Activated naive CD4-positive, alpha-beta T cell treated with anti-CD3 and anti-CD28 coated beads for 36 hours (primary cell): ENCODE results near the gene TMEM267. TPM values are rescaled to one million over a fixed set of nuclear protein-coding genes. Genes with fewer than 3 reads are reported as not detected.
A peak's percentile ranks its signal among the peaks of the same experiment; 100 is the strongest.

Experiments
- CTCF ChIA-PET: fragments of 350-600 bp; sonication (Branson Sonifier 250); formaldehyde crosslinking; loops from one replicate; lab custom pipeline; 2021; ENCODE audit warnings: antibody characterized with exemption; lab: Charles Lee
- DNase-seq: peaks from one replicate; pipeline ENCODE4 v3.0.0-alpha.2; 2020
- H3K27ac Mint-ChIP-seq: one replicate; pipeline ENCODE4 v1.8.0; 2021; ENCODE audit warnings: mild to moderate bottlenecking, mixed read lengths
- H3K27me3 Mint-ChIP-seq: one replicate; pipeline ENCODE4 v1.8.0; 2021; ENCODE audit warnings: low read depth, mixed read lengths
- H3K36me3 Mint-ChIP-seq: one replicate; pipeline ENCODE4 v1.8.0; 2021; ENCODE audit warnings: low read depth, mixed read lengths
- H3K4me1 Mint-ChIP-seq: one replicate; pipeline ENCODE4 v1.8.0; 2021; ENCODE audit warnings: low read depth, mixed read lengths
- H3K4me3 Mint-ChIP-seq: one replicate; pipeline ENCODE4 v1.8.0; 2021; ENCODE audit warnings: mild to moderate bottlenecking, moderate library complexity, mixed read lengths
- H3K9me3 Mint-ChIP-seq: one replicate; pipeline ENCODE4 v1.8.0; 2021; ENCODE audit warnings: mixed read lengths
- intact Hi-C: fragments of 100-400 bp; cut with micrococcal nuclease; formaldehyde crosslinking; loops from one replicate; pipeline ENCODE4 v1.15.1; 2023
- total RNA-seq, 2 experiments: library from RNA; stranded (reverse); gene quantifications; one replicate each; pipeline ENCODE4 v1.2.3, GENCODE V29; 2021

TMEM267 gene
- total RNA-seq, 2 experiments from 2014 or later = 20.7 to 23.5 TPM

GRCh38 chr5:43396762-43397304, 86.8 kb downstream of the TMEM267 start:
- intact Hi-C loops = loop anchor here (1.0 to 10.0 kb wide), 7 partner anchors 84 to 1532 kb away; partner anchors contain the start of genes HMGCS1, PAIP1, TMEM267 and ZNF131
- DNase-seq = peak; percentile 75

More at GRCh38 chr5:43396762-43397304, 86.8 kb downstream of the TMEM267 start:
- Mint-ChIP-seq H3K4me1 (peaks cover 32% of the 10 kb centered on the region), H3K27me3 (no peaks in the 10 kb centered on the region), H3K36me3 (no peaks in the 10 kb centered on the region), H3K9me3 (no peaks in the 10 kb centered on the region), H3K4me3 (peak overlapping the region; percentile 88), H3K27ac (peak overlapping the region; percentile 87)
- CTCF ChIA-PET = interaction anchor here (0.7 to 2.6 kb wide), 3 partner anchors 88 to 199 kb away, joined by 3 to 24 read pairs (median 4); partner anchors contain the start of gene C5orf34

Other genes starting within 250 kb of the TMEM267 start
- 100 to 1,000 TPM; 105 TPM for gene HMGCS1, start 170.5 kb downstream of the TMEM267 start, total RNA-seq
- 1 to 10 TPM; 5.4 TPM for gene CCL28, start 71.5 kb downstream of the TMEM267 start, total RNA-seq
- 10 to 100 TPM; 14.7 to 16.3 TPM for gene C5orf34, start 31.3 kb upstream of the TMEM267 start, total RNA-seq
- gene PAIP1, start 73.2 kb upstream of the TMEM267 start, total RNA-seq = 10 to 100 TPM; 41.7 to 42.9 TPM
- 10 to 100 TPM; 98.4 to 98.9 TPM for gene NNT, start 119.3 kb upstream of the TMEM267 start, total RNA-seq